H1 (cell line): ENCODE measurements around the gene TAS1R3. TPM values are rescaled to one million over a fixed set of nuclear protein-coding genes. Genes with fewer than 3 reads are reported as not detected.

Source experiments
- CBX5 ChIP-seq: fragments of 300-800, 300-1000 bp; sonication (generic); IDR thresholded peaks from 2 replicates; pipeline ENCODE4 v1.7.1; 2016; ENCODE audit warnings: antibody characterized with exemption, low read length, low read depth
- CHD7 ChIP-seq: fragments of 300-600 bp; sonication (generic); IDR thresholded peaks from 2 replicates; pipeline ENCODE4 v1.7.1; 2012; ENCODE audit warnings: low read length, moderate library complexity, mild to moderate bottlenecking, inconsistent platforms; ENCODE audit not compliant: insufficient replicate concordance
- CTBP2 ChIP-seq: IDR thresholded peaks from 2 replicates; pipeline ENCODE4 v1.7.0; 2011; ENCODE audit warnings: borderline replicate concordance, mild to moderate bottlenecking, moderate library complexity, mixed read lengths, low read length; ENCODE audit not compliant: insufficient read depth, insufficient read length
- HDAC6 ChIP-seq: IDR thresholded peaks from one replicate; pipeline ENCODE4 v1.7.1; 2012; ENCODE audit warnings: low read depth, mild to moderate bottlenecking, inconsistent platforms, low read length, moderate library complexity
- MAFK ChIP-seq: IDR thresholded peaks from 2 replicates; pipeline ENCODE4 v1.6.1; 2012; ENCODE audit warnings: low read depth, mild to moderate bottlenecking, improper control_type of control experiment, low read length
- POLR2AphosphoS5 ChIP-seq: IDR thresholded peaks from 2 replicates; pipeline ENCODE4 v1.6.1; 2011; ENCODE audit warnings: low read depth, low read length
- TAF1 ChIP-seq: IDR thresholded peaks from 2 replicates; pipeline ENCODE4 v1.6.1; 2011; ENCODE audit warnings: mild to moderate bottlenecking, low read depth, low read length
- YY1 ChIP-seq: IDR thresholded peaks from 2 replicates; pipeline ENCODE4 v1.6.1; 2011; ENCODE audit warnings: low read depth, mild to moderate bottlenecking, low read length
- polyA plus RNA-seq, 7 experiments: library from polyadenylated mRNA; depleted of rRNA in 3 of 7; stranded (reverse) in 5 of 7; unstranded in 2 of 7; fragments of >200 nt in 5 of 7; fragments of 200-250 nt in 2 of 7; gene quantifications; 1 replicate in 5 of 7; 2 replicates in 1 of 7; 4 replicates in 1 of 7; pipeline versions ENCODE4 v1.2.1 to v1.2.3, GENCODE V29; 2011 to 2013; ENCODE audit warnings: missing spikeins in 2 of 7, mixed read lengths in 2 of 7
- total RNA-seq: library from RNA; stranded (reverse); fragmentation: NEBNext Ultra II Directional; extraction: Animal tissue kit (Norgen Biotek cat#: 25700); gene quantifications from 2 replicates; pipeline ENCODE4 v1.2.1, GENCODE V29; 2021

The TAS1R3 gene
- total and polyA plus RNA-seq, 2 of the 8 experiments (the other 6 are each of a cell fraction or from before 2014, with no cell fraction given) = 0.03 to 0.19 TPM

- TF ChIP-seq CHD7 (no peak), YY1 (no peak), CBX5 (no peak), CTBP2 (no peak), TAF1 (no peak), MAFK (no peak), HDAC6 (no peak), POLR2AphosphoS5 (no peak)
Measured at GRCh38 chr1:1354271-1355247, 23.5 kb downstream of the TAS1R3 start (continued).
